A549 (cell line): ENCODE data around the gene KCNQ1. TPM values are rescaled to one million over a fixed set of nuclear protein-coding genes. Genes with fewer than 3 reads are reported as not detected.

Experiments used
- ATAC-seq, 2 experiments: fragments of 200-7000 bp in 1 of 2; fragments of >200 bp in 1 of 2; cut with Nextera tagmentation in 1 of 2; cut with Tn5 transposase in 1 of 2; 3 replicates each; pipeline versions ENCODE4 v1.8.0 to v1.9.1; 2018 to 2020; ENCODE audit warnings: mild to moderate bottlenecking in 1 of 2, moderate library complexity in 1 of 2
- CTCF ChIA-PET: fragments of 300-600 bp; sonication (Branson Sonifier 250); formaldehyde crosslinking; extraction: SDS; loops from one replicate; lab custom pipeline; 2021; ENCODE audit warnings: antibody characterized with exemption, inconsistent platforms; lab: Yijun Ruan, JAX
- POLR2A ChIA-PET: fragments of 350-600 bp; formaldehyde crosslinking; extraction: SDS; loops from one replicate; lab custom pipeline; 2021; ENCODE audit warnings: antibody characterized with exemption, inconsistent platforms; lab: Yijun Ruan, JAX
- DNase-seq, 2 experiments: peaks; one replicate each; pipeline versions ENCODE4 v3.0.0 to v3.0.0-alpha.2; 2011 to 2016; ENCODE audit warnings: low read depth in 1 of 2, low spot score in 1 of 2
- FAIRE-seq: peaks from 2 replicates; lab custom pipeline; 2011; peaks lifted over from hg19 to GRCh38; lab: Jason Lieb, UNC
- H3K27ac ChIP-seq, 2 experiments: fragments of >200 bp; sonication (Bioruptor Twin); formaldehyde crosslinking; 3 replicates each; pipeline ENCODE4 v1.5.1; 2016 to 2017
- H3K4me1 ChIP-seq: fragments of >200 bp; sonication (Bioruptor Twin); formaldehyde crosslinking; 3 replicates; pipeline ENCODE4 v1.6.1; 2016
- H3K4me2 ChIP-seq: fragments of >200 bp; sonication (Bioruptor Twin); formaldehyde crosslinking; 3 replicates; pipeline ENCODE4 v1.6.1; 2016
- H3K4me3 ChIP-seq: fragments of >200 bp; sonication (Bioruptor Twin); formaldehyde crosslinking; 3 replicates; pipeline ENCODE4 v1.5.1; 2016
- H3K9me3 ChIP-seq: fragments of >200 bp; sonication (Bioruptor Twin); formaldehyde crosslinking; 3 replicates; pipeline ENCODE4 v1.6.1; 2016
- ATOH8 ChIP-seq: fragments of 250-450 bp; sonication (Bioruptor Pico); IDR thresholded peaks from 2 replicates; pipeline ENCODE4 v1.5.0; 2020; ENCODE audit warnings: low read depth, mild to moderate bottlenecking, moderate library complexity
- CBX8 ChIP-seq: fragments of 200-600 bp; sonication (generic); IDR thresholded peaks from 2 replicates; pipeline ENCODE4 v1.6.1; 2016
- CHD2 ChIP-seq: fragments of 150-350 bp; IDR thresholded peaks from 2 replicates; pipeline ENCODE4 v1.6.1; 2014; ENCODE audit warnings: low read length; ENCODE audit not compliant: partially characterized antibody
- CTCF ChIP-seq: fragments of >200 bp; sonication (Bioruptor Twin); formaldehyde crosslinking; IDR thresholded peaks from 3 replicates; pipeline ENCODE4 v1.5.1; 2016
- EHF ChIP-seq: fragments of 250-450 bp; sonication (Bioruptor Pico); IDR thresholded peaks from 2 replicates; pipeline ENCODE4 v1.5.0; 2020; ENCODE audit warnings: mild to moderate bottlenecking
- EHMT2 ChIP-seq: fragments of 200-600 bp; sonication (generic); IDR thresholded peaks from 2 replicates; pipeline ENCODE4 v1.6.1; 2016; ENCODE audit warnings: antibody characterized with exemption, low read depth, mild to moderate bottlenecking, moderate library complexity
- FOSL2 ChIP-seq, 2 experiments: fragments of 450-650 bp in 1 of 2; fragments of >200 bp in 1 of 2; sonication (Bioruptor Twin) in 1 of 2; formaldehyde crosslinking; IDR thresholded peaks; 2 replicates each; pipeline versions ENCODE4 v1.5.0 to v1.6.1; 2016 to 2020; ENCODE audit warnings: mild to moderate bottlenecking in 1 of 2, moderate library complexity in 1 of 2
- GATA3 ChIP-seq: IDR thresholded peaks from 2 replicates; pipeline ENCODE4 v1.6.1; 2012; ENCODE audit warnings: borderline replicate concordance
- HDAC2 ChIP-seq: fragments of 200-600 bp; sonication (generic); IDR thresholded peaks from 2 replicates; pipeline ENCODE4 v1.6.1; 2016
- HOXA7 ChIP-seq: fragments of 250-450 bp; sonication (Bioruptor Pico); IDR thresholded peaks from 2 replicates; pipeline ENCODE4 v1.5.0; 2020; ENCODE audit warnings: mild to moderate bottlenecking, moderate library complexity
- HOXB5 ChIP-seq: fragments of 250-450 bp; sonication (Bioruptor Pico); IDR thresholded peaks from 2 replicates; pipeline ENCODE4 v1.5.0; 2020; ENCODE audit warnings: mild to moderate bottlenecking, moderate library complexity
- MYC ChIP-seq: IDR thresholded peaks from 2 replicates; pipeline ENCODE4 v1.6.1; 2012; ENCODE audit warnings: mild to moderate bottlenecking, inconsistent platforms, low read length, improper control_type of control experiment, borderline replicate concordance
- PBX3 ChIP-seq: IDR thresholded peaks from 2 replicates; pipeline ENCODE4 v1.6.1; 2012
- POLR2AphosphoS2 ChIP-seq: conservative IDR thresholded peaks from 2 replicates; pipeline ENCODE4 v1.6.1; 2012; ENCODE audit warnings: low read length, improper control_type of control experiment, inconsistent platforms
- RCOR1 ChIP-seq: fragments of 150-350 bp; IDR thresholded peaks from 2 replicates; pipeline ENCODE4 v1.6.1; 2014; ENCODE audit warnings: antibody characterized with exemption, low read length, low read depth
- RFX5 ChIP-seq: fragments of 450-650 bp; IDR thresholded peaks from 2 replicates; pipeline ENCODE4 v1.7.1; 2014; ENCODE audit warnings: antibody characterized with exemption, mild to moderate bottlenecking, moderate library complexity
- SREBF2 ChIP-seq: fragments of 450-650 bp; IDR thresholded peaks from 2 replicates; pipeline ENCODE4 v1.6.1; 2014; ENCODE audit warnings: mild to moderate bottlenecking, moderate library complexity
- TP53 ChIP-seq: fragments of 250-450 bp; sonication (Bioruptor Pico); IDR thresholded peaks from 2 replicates; pipeline ENCODE4 v1.5.0; 2021; ENCODE audit warnings: mild to moderate bottlenecking, moderate library complexity
- WGBS: methylation state at CpG from one replicate; pipeline ENCODE4 v1.1.6; 2017; ENCODE audit errors: missing lambda C conversion rate; 5-methylcytosine and 5-hydroxymethylcytosine counted together
- polyA plus RNA-seq, 4 experiments: library from polyadenylated mRNA; depleted of rRNA in 3 of 4; stranded (reverse); fragments of >200 nt; fragmentation: RNase III in 1 of 4; extraction: RNeasy Plus Mini Kit Qiagen cat#74134 plus additional on column Dnase treatment in 1 of 4; gene quantifications; 2 replicates in 3 of 4; 3 replicates in 1 of 4; pipeline ENCODE4 v1.2.3, GENCODE V29; 2011 to 2017
- TF ChIP-seq, protein P1 (sequence below): fragments of 250-450 bp; sonication (Bioruptor Pico); IDR thresholded peaks from 2 replicates; pipeline ENCODE4 v1.5.0; 2021; ENCODE audit warnings: mild to moderate bottlenecking, moderate library complexity, borderline replicate concordance
- TF ChIP-seq, protein P2 (sequence below): fragments of >200 bp; sonication (Bioruptor Twin); formaldehyde crosslinking; IDR thresholded peaks from 2 replicates; pipeline ENCODE4 v1.6.1; 2016

KCNQ1 gene
- polyA plus RNA-seq, 2 of the 4 experiments (the other 2 are of a cell fraction) = 0.14 to 0.17 TPM

DNA sequence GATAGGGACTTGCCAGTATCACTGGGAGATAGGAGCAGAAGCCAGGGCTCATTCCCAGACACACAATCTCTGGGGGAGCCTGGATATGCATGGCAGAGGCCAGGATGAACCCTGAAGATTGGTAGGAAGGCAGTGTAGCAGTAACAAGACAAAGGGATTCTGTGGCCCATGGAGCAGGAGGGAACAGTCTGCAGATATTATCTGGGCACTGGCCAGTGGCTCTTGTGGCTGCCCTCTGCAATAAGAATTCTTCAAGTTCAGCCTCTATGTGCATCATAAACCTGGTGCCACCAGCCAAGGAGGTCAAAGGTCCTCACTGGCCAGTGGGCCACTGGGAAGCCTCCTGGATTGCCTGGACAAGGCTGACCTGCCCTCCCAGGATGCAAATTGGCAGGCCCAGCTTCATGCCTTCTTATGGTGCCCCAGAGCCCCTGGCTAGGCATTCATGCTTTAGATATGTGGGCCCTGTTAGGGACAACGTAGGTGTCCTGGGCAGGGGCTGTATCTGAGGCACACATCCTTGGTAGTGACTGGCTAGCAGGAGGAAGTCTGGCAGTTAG is 225.8 kb downstream of the KCNQ1 start:
- POLR2A ChIA-PET = no interaction called here
- no peak for FAIRE-seq

DNA sequence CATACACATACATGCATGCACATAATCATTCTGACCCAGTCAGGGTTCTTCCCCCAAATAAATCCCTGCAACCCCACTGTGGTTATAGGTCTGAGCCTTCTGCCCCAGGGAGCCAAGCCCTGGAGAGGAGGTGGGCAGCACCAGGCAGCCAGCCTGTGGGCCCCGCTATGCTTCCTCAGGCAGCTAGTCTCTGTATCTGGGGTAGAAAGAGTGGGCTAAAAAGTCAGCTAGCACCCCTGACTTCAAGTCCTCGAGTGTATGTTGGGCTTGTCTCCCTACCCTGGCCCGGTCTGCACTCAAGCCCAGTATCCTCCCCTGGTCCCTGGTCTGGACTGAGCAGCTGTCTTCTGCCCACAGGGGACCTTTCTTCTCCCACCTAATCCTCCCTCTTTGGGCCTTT is 226.9 kb downstream of the KCNQ1 start:
- CTCF ChIA-PET = interaction anchor here (1.0 kb wide), 1 partner anchor 15 kb away, joined by 3 read pairs; no protein-coding TSS in a partner anchor
- Histone ChIP-seq H3K9me3 (no peaks in the 10 kb centered on the region; the same call in 2 of the 3 replicates), H3K27ac (no peak overlapping the region), H3K4me3 (no peak overlapping the region), H3K4me2 (no peak overlapping the region), H3K4me1 (no peaks in the 10 kb centered on the region)
- FAIRE-seq (no peak), DNase-seq (no peak), ATAC-seq (no peak)
- 79% methylated on average over 2 of the region's 3 CpGs for WGBS
- POLR2A ChIA-PET = no interaction called here
- TF ChIP-seq POLR2AphosphoS2 = no peak

More for the DNA sequence above, 225.8 kb downstream of the KCNQ1 start:
- WGBS = 60% methylated on average over 1 of the region's 1 CpG
- H3K27ac ChIP-seq = no peak overlapping the region
- TF ChIP-seq RFX5 (no peak), RCOR1 (no peak), HOXB5 (CRISPR knock-in tag) (no peak), CBX8 (no peak), EHMT2 (no peak), CTCF (no peak), HDAC2 (no peak)
- TF ChIP-seq, protein P1, sequence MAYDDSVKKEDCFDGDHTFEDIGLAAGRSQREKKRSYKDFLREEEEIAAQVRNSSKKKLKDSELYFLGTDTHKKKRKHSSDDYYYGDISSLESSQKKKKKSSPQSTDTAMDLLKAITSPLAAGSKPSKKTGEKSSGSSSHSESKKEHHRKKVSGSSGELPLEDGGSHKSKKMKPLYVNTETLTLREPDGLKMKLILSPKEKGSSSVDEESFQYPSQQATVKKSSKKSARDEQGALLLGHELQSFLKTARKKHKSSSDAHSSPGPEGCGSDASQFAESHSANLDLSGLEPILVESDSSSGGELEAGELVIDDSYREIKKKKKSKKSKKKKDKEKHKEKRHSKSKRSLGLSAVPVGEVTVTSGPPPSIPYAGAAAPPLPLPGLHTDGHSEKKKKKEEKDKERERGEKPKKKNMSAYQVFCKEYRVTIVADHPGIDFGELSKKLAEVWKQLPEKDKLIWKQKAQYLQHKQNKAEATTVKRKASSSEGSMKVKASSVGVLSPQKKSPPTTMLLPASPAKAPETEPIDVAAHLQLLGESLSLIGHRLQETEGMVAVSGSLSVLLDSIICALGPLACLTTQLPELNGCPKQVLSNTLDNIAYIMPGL (CRISPR knock-in tag) = no peak
- TF ChIP-seq, protein P2, sequence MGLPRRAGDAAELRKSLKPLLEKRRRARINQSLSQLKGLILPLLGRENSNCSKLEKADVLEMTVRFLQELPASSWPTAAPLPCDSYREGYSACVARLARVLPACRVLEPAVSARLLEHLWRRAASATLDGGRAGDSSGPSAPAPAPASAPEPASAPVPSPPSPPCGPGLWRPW = no peak
- H3K9me3 ChIP-seq = no peaks in the 10 kb centered on the region; the same call in 2 of the 3 replicates
- ATAC-seq (no peak), DNase-seq (no peak)
- no peak overlapping the region for H3K4me2 ChIP-seq
- H3K4me1 ChIP-seq = no peaks in the 10 kb centered on the region
- no peak overlapping the region for H3K4me3 ChIP-seq
- CTCF ChIA-PET = no interaction called here

DNA sequence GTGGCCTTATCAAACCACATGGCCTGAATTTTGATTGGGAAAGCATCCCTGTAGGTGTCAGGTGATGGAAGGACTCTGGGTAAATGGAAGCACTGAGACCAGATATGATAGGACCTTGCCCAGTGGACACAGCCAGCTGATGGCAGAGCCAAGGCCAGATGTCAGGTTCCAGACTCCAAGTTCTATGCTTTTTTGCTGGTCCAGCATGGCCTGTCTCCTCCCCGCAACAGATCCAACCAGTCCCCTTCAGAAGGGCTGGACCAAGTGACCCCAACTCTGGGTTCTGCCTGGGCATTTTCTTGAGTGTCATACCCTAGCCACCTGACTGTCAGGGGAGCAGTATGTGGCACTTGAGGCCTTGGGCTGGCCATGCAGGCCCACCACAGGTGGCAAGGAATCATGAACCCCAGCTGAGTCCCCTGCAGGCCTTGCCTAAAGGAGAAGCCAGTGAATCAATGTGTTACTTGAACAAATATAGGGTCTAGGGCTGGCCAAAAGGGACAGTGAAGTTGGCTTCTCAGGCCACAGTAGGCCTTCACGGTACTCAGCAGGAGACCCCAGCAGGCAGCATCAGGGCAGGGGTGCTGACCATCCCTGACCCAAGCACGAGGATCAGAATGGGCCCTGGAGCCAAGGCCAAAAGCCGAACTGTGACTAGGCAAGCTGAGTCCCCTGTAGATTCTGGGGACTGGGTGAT is 227.9 kb downstream of the KCNQ1 start:
- CTCF ChIA-PET = interaction anchor here (1.0 to 1.5 kb wide), 3 partner anchors 14 to 141 kb away, joined by 3 to 6 read pairs (median 6); no protein-coding TSS in a partner anchor
- POLR2A ChIA-PET = no interaction called here

More for the DNA sequence above, 227.9 kb downstream of the KCNQ1 start:
- ATAC-seq (no peak), DNase-seq (no peak), FAIRE-seq (no peak)
- 100% methylated on average over 2 of the region's 4 CpGs for WGBS
- TF ChIP-seq CBX8 = no peak
- no peak for TF ChIP-seq EHF
- no peak for TF ChIP-seq GATA3
- no peak for TF ChIP-seq SREBF2
- TF ChIP-seq CHD2 = no peak
- TF ChIP-seq RCOR1 = no peak
- TF ChIP-seq TP53 (CRISPR knock-in tag) = no peak
- TF ChIP-seq PBX3 = no peak
- TF ChIP-seq FOSL2 (IDR thresholded peaks at IDR 0.05) = no peak
- no peak for TF ChIP-seq FOSL2 (CRISPR knock-in tag; IDR thresholded peaks at IDR 0.05)
- TF ChIP-seq MYC = no peak
- TF ChIP-seq ATOH8 = no peak
- no peak for TF ChIP-seq HOXA7 (CRISPR knock-in tag)
- Histone ChIP-seq H3K4me1 (no peaks in the 10 kb centered on the region), H3K4me3 (no peak overlapping the region), H3K4me2 (no peak overlapping the region), H3K27ac (no peak overlapping the region), H3K9me3 (no peaks in the 10 kb centered on the region; the same call in 2 of the 3 replicates)
